Measurements from ENCODE around the gene KANTR. TPM values are rescaled to one million over a fixed set of nuclear protein-coding genes. Genes with fewer than 3 reads are reported as not detected.
A peak's percentile ranks its signal among the peaks of the same experiment; 100 is the strongest.

Gene KANTR
- total RNA-seq, 3 donors from 2014 or later = 10.5 to 18.5 (median 15.7) TPM

DNA sequence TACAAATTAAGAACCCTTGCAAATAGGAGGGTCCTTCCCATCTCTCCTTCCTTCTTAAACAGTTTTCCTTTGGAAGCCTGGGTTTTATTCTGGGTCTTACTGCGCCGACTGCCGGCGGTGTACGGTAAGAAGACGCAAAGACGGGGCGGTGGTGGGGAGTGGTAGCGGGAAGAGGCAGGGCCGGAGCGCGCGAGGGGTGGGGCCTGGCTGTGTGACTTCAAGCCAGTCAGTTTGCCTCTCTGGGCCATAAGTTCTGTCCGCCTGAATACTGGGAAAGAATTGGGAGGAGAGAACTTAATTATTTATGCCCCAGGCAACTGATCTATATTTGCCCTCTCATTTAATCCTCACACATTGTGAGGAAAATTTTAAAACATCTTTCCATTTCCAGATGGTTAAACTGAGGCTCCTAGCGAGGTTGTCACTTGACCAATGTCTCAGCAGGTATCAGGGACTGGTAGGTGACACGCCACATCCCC, 726 bp upstream of the KANTR start:
- Histone ChIP-seq H3K4me1 (ENCODE audit: low read depth) (no peaks in the 10 kb centered on the region), H3K36me3 (ENCODE audit: low read depth) (no peaks in the 10 kb centered on the region), H3K9me3 (no peaks in the 10 kb centered on the region), H3K4me3 (no peak overlapping the region)
- intact Hi-C loops (cut with DNase I, micrococcal nuclease) = no loop called here
- TF ChIP-seq, protein P1, sequence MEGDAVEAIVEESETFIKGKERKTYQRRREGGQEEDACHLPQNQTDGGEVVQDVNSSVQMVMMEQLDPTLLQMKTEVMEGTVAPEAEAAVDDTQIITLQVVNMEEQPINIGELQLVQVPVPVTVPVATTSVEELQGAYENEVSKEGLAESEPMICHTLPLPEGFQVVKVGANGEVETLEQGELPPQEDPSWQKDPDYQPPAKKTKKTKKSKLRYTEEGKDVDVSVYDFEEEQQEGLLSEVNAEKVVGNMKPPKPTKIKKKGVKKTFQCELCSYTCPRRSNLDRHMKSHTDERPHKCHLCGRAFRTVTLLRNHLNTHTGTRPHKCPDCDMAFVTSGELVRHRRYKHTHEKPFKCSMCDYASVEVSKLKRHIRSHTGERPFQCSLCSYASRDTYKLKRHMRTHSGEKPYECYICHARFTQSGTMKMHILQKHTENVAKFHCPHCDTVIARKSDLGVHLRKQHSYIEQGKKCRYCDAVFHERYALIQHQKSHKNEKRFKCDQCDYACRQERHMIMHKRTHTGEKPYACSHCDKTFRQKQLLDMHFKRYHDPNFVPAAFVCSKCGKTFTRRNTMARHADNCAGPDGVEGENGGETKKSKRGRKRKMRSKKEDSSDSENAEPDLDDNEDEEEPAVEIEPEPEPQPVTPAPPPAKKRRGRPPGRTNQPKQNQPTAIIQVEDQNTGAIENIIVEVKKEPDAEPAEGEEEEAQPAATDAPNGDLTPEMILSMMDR (IDR thresholded peaks at IDR 0.05) = peak; percentile 16
- DNase-seq (peak; percentile 85 to 90 (median 87)), ATAC-seq (peak; percentile 79)

DNA sequence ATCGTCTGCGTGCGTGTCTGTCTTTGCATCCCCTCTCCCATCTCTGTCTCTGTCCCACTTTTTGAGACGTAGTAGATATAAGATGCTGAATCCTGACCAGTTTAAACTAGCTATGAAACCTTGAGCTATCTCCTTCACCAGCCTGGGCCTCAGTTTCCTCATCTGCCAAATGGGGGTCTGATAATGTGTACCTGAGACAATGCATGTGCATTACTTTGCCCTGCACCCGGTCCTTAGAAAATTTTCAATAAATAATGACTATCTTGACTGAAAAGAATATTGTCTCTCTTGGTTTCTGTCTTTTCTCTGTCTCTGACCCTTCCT, 602 bp downstream of the KANTR start:
- no peaks in the 10 kb centered on the region for H3K36me3 ChIP-seq (ENCODE audit: low read depth)
- intact Hi-C loops (cut with DNase I, micrococcal nuclease) = no loop called here
- TF ChIP-seq, protein P1 (IDR thresholded peaks at IDR 0.05) = no peak
- ATAC-seq (no peak), DNase-seq (no peak)
- H3K9me3 ChIP-seq = no peaks in the 10 kb centered on the region
- H3K4me1 ChIP-seq (ENCODE audit: low read depth) = no peaks in the 10 kb centered on the region
- peak overlapping the region; percentile 22 for H3K4me3 ChIP-seq

DNA sequence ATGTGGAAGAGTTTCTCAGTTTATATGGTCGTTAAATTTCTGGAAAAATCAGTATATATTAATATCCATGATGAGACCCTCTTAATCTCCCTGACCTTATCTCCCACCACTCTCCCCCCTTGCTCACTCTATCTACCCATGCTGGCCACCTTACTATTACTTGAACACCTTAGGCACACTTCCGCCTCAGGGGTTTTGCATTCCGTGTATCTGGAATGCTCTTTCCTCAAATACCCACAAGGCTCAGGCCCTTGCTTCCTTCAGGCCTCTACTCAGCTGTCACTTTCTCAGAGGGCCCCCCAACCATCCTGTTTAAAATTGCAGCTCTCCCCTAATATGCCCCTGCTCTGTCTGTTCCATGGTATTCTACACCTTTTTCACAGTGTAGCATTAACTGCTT, 1.9 kb downstream of the KANTR start:
- DNase-seq (no peak), ATAC-seq (no peak)
- TF ChIP-seq, protein P1 (IDR thresholded peaks at IDR 0.05) = no peak
- H3K4me3 ChIP-seq = no peak overlapping the region
- no peaks in the 10 kb centered on the region for H3K4me1 ChIP-seq (ENCODE audit: low read depth)
- H3K36me3 ChIP-seq (ENCODE audit: low read depth) = no peaks in the 10 kb centered on the region
- intact Hi-C loops (cut with DNase I, micrococcal nuclease) = no loop called here
- H3K9me3 ChIP-seq = no peaks in the 10 kb centered on the region

DNA sequence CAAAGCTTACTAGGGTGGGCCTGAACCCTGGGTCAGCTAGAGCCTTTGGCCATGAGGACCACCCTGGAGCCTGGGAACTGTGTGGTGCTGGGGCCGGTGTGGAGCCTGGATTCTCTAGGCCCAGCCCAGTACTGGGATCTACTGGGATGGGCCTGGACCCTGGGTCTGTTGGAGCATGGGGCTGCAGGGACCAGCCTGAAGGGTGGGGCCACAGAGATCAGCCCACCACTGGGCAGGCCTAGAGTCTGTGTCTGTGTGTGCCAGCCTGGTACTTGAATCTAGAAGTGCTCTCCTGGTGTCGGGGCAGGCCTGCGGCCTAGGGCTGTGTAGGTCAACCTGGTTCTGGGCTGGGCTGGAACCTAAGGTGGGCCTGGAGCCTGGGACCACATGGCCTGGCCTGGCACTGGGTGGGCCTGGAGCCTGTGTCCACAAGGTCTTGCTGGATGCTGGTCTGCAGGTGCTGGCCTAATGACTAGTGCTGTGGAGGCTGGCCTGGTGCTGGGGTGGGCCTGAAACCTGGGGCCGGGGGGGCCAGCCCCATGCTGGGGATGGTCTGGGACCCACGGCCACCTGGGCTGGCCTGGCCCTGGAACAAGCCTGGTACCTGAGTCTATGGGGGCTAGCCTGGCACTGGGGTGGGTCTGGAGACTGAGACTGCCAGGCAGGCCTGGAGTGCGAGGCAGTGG, 21.1 kb downstream of the KANTR start:
- Histone ChIP-seq H3K9me3 (no peaks in the 10 kb centered on the region), H3K4me1 (ENCODE audit: low read depth) (no peaks in the 10 kb centered on the region), H3K4me3 (no peak overlapping the region), H3K36me3 (ENCODE audit: low read depth) (no peaks in the 10 kb centered on the region)
- intact Hi-C loops (cut with DNase I, micrococcal nuclease) = no loop called here
- TF ChIP-seq, protein P1 (IDR thresholded peaks at IDR 0.05) = no peak
- DNase-seq = no peak
- ATAC-seq = peak; percentile 18

DNA sequence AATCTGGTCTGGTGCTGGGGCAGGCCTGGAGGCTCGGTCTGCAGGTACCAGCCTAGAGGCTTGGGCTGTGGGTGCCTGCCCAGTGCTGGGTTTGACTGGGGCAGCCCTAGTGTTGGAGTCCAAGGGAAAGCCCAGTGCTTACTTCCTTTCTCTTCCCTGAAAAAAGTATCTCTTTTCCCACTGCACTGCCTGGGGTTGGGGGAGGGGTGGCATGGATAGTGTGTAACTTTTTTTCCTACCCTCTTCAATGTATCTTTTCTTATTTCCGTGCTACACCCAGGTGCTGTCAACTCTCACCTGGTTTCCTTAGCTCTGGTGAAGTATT, 21.6 kb downstream of the KANTR start:
- DNase-seq (peak in 1 of 3 donors; percentile 23), ATAC-seq (peak; percentile 47)
- TF ChIP-seq, protein P1 (IDR thresholded peaks at IDR 0.05) = no peak
- Histone ChIP-seq H3K9me3 (no peaks in the 10 kb centered on the region), H3K4me1 (ENCODE audit: low read depth) (no peaks in the 10 kb centered on the region), H3K4me3 (no peak overlapping the region), H3K36me3 (ENCODE audit: low read depth) (no peaks in the 10 kb centered on the region)
- intact Hi-C loops (cut with DNase I, micrococcal nuclease) = no loop called here

DNA sequence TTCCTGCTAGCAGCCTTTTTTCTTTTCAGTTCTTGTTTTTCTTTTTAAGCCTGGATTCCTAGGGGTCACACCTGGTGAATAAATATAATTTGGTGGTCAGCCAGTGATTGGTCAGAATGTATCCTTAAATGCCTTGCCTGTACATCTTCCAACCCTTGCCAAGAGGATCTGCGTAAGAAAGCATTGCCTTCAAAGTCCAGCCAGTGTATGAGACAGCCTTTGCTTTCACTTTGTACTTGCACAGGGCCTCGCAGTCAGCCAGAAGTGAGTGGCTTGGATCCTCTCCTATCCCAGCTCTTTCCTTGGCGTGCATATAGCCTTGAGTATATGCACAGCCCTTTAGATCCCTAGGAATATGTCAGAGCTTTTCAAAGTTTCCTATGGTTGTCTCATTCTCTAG, 22.2 kb downstream of the KANTR start:
- no peaks in the 10 kb centered on the region for H3K9me3 ChIP-seq
- ATAC-seq = peak; percentile 87

More for the DNA sequence above, 22.2 kb downstream of the KANTR start:
- no peaks in the 10 kb centered on the region for H3K36me3 ChIP-seq (ENCODE audit: low read depth)
- no peaks in the 10 kb centered on the region for H3K4me1 ChIP-seq (ENCODE audit: low read depth)
- intact Hi-C loops (cut with DNase I, micrococcal nuclease) = no loop called here
- H3K4me3 ChIP-seq = no peak overlapping the region
- TF ChIP-seq, protein P1 (IDR thresholded peaks at IDR 0.05) = no peak
- peak in 1 of 3 donors; percentile 25 for DNase-seq
